Testis (tissue), 3 donors: ENCODE data around the gene ZNG1A. TPM values are rescaled to one million over a fixed set of nuclear protein-coding genes. Genes with fewer than 3 reads are reported as not detected.
"Not testable (repeated sequence)": the region's sequence is repeated elsewhere in the genome, so short reads cannot be mapped to it uniquely, and the experiment has no call there.

Source experiments
- DNase-seq: peaks from one replicate; pipeline ENCODE4 v3.0.0-alpha.2; 2019
- H3K27ac ChIP-seq, 2 donors: fragments of 200-600 bp; sonication (generic); one replicate each; pipeline ENCODE4 v1.5.1; 2019
- H3K27me3 ChIP-seq: fragments of 200-600 bp; sonication (generic); one replicate; pipeline ENCODE4 v1.5.1; 2019
- H3K36me3 ChIP-seq: fragments of 200-600 bp; sonication (generic); one replicate; pipeline ENCODE4 v1.5.1; 2017; ENCODE audit warnings: low read depth; ENCODE audit errors: missing control alignments
- H3K4me1 ChIP-seq: fragments of 200-600 bp; sonication (generic); one replicate; pipeline ENCODE4 v1.5.1; 2019
- H3K4me3 ChIP-seq, 2 donors: fragments of 200-600 bp; sonication (generic); one replicate each; pipeline ENCODE4 v1.5.1; 2017 to 2019
- H3K9me3 ChIP-seq: fragments of 200-600 bp; sonication (generic); one replicate; pipeline ENCODE4 v1.5.1; 2017
- CTCF ChIP-seq, 3 experiments: fragments of 450-650 bp in 2 of 3; fragments of 200-600 bp in 1 of 3; sonication (generic) in 1 of 3; IDR thresholded peaks; one replicate each; pipeline ENCODE4 v1.5.1; 2016 to 2019; ENCODE audit warnings: antibody characterized with exemption in 3 of 3, mild to moderate bottlenecking in 2 of 3, moderate library complexity in 1 of 3
- POLR2A ChIP-seq: fragments of 450-650 bp; IDR thresholded peaks from one replicate; pipeline ENCODE4 v1.6.1; 2017; ENCODE audit warnings: antibody characterized with exemption, mild to moderate bottlenecking, moderate library complexity
- WGBS, 2 donors: methylation state at CpG; one replicate each; pipeline ENCODE4 v1.1.5; 2018; 5-methylcytosine and 5-hydroxymethylcytosine counted together
- intact Hi-C: fragments of 100-400 bp; cut with DNase I; formaldehyde crosslinking; loops from one replicate; pipeline ENCODE4 v1.15.1; 2023; ENCODE audit warnings: low total_unique reads
- polyA plus RNA-seq: library from polyadenylated mRNA; stranded (reverse); fragments of 350-450 nt; fragmentation: Illumina TruSeq; extraction: RNeasy Lipid Tissue Mini Kit (QIAGEN cat#74804); gene quantifications from one replicate; pipeline ENCODE4 v1.2.3, GENCODE V29; 2014; ENCODE audit warnings: low read depth, low replicate concordance; ENCODE audit not compliant: insufficient read depth
- total RNA-seq, 2 donors: library from RNA; depleted of rRNA; stranded (reverse); fragments of >200 nt; gene quantifications; one replicate each; pipeline ENCODE4 v1.2.3, GENCODE V29; 2016

ZNG1A gene
- total and polyA plus RNA-seq, 3 donors from 2014 or later, result 57.0 to 88.7 (median 57.9) TPM

- no peaks in the 10 kb centered on the region for H3K27me3 ChIP-seq
- H3K36me3 ChIP-seq, result no peaks in the 10 kb centered on the region
- no peak for DNase-seq
- no peak for TF ChIP-seq POLR2A
- TF ChIP-seq CTCF (IDR thresholded peaks at IDR 0.05), result no peak
- H3K4me1 ChIP-seq, result no peaks in the 10 kb centered on the region
- WGBS, 2 donors, result 80 to 88% methylated on average over 3 of the region's 3 CpGs
- no peaks in the 10 kb centered on the region for H3K9me3 ChIP-seq
- intact Hi-C loops, result no loop called here
- H3K4me3 ChIP-seq, result no peak overlapping the region
- H3K27ac ChIP-seq, result no peak overlapping the region
These were observed 33.4 kb upstream of the ZNG1A start for GRCh38 chr9:212297-212696.

- Histone ChIP-seq H3K4me3 (no peak overlapping the region), H3K4me1 (no peaks in the 10 kb centered on the region), H3K27ac (no peak overlapping the region), H3K27me3 (no peaks in the 10 kb centered on the region), H3K36me3 (no peaks in the 10 kb centered on the region), H3K9me3 (no peaks in the 10 kb centered on the region)
- TF ChIP-seq CTCF (IDR thresholded peaks at IDR 0.05) (no peak), POLR2A (no peak)
- intact Hi-C loops, result no loop called here
- no peak for DNase-seq
- WGBS, 2 donors, result 44 to 67% methylated on average over 4 to 5 of the region's 5 CpGs
These were observed 32.7 kb upstream of the ZNG1A start for GRCh38 chr9:211557-211956.

- Histone ChIP-seq H3K36me3 (no peaks in the 10 kb centered on the region), H3K27me3 (no peaks in the 10 kb centered on the region), H3K27ac (no peak overlapping the region), H3K4me1 (no peaks in the 10 kb centered on the region), H3K4me3 (no peak overlapping the region), H3K9me3 (no peaks in the 10 kb centered on the region)
- DNase-seq, result no peak
- WGBS, 2 donors, result 82 to 90% methylated on average over 7 of the region's 7 CpGs
- TF ChIP-seq CTCF (IDR thresholded peaks at IDR 0.05) (no peak), POLR2A (no peak)
- intact Hi-C loops, result no loop called here
These were observed 32.2 kb upstream of the ZNG1A start for GRCh38 chr9:211036-211435.

GRCh38 chr9:209143-209758 is 30.4 kb upstream of the ZNG1A start:
- no peak for TF ChIP-seq CTCF (IDR thresholded peaks at IDR 0.05)
- TF ChIP-seq POLR2A, result no peak
- no peak overlapping the region for H3K27ac ChIP-seq
- no peaks in the 10 kb centered on the region for H3K9me3 ChIP-seq
- H3K4me1 ChIP-seq, result no peaks in the 10 kb centered on the region
- no peak overlapping the region for H3K4me3 ChIP-seq
- intact Hi-C loops, result no loop called here
- 84 to 89% methylated on average over 14 of the region's 14 CpGs for WGBS, 2 donors
- H3K36me3 ChIP-seq, result no peaks in the 10 kb centered on the region
- H3K27me3 ChIP-seq, result no peaks in the 10 kb centered on the region
- DNase-seq, result no peak

- TF ChIP-seq CTCF (IDR thresholded peaks at IDR 0.05) (no peak), POLR2A (no peak)
- intact Hi-C loops, result no loop called here
- H3K4me1 ChIP-seq, result no peaks in the 10 kb centered on the region
- no peaks in the 10 kb centered on the region for H3K27me3 ChIP-seq
- no peak overlapping the region for H3K4me3 ChIP-seq
- 58 to 74% methylated on average over 1 of the region's 1 CpG for WGBS, 2 donors
- H3K36me3 ChIP-seq, result no peaks in the 10 kb centered on the region
- no peak overlapping the region for H3K27ac ChIP-seq
- DNase-seq, result no peak
- H3K9me3 ChIP-seq, result no peaks in the 10 kb centered on the region
These were observed 27.6 kb upstream of the ZNG1A start for GRCh38 chr9:206481-206880.

GRCh38 chr9:199601-200000 is 20.7 kb upstream of the ZNG1A start:
- DNase-seq, H3K36me3 ChIP-seq, H3K9me3 ChIP-seq, intact Hi-C loops, H3K4me3 ChIP-seq, H3K27ac ChIP-seq, H3K27me3 ChIP-seq, H3K4me1 ChIP-seq: not testable (repeated sequence)
- WGBS, 2 donors, result 50% methylated on average over 1 of the region's 1 CpG; no CpG with 5 or more reads in 1 of the 2 donors

- H3K36me3 ChIP-seq, DNase-seq, intact Hi-C loops, H3K9me3 ChIP-seq, H3K27me3 ChIP-seq, H3K4me1 ChIP-seq: not testable (repeated sequence)
- Histone ChIP-seq H3K4me3 (peak overlapping the region; percentile 51), H3K27ac (peak overlapping the region; percentile 31 to 36)
- WGBS, 2 donors, result 3 to 4% methylated on average over 6 to 17 of the region's 23 CpGs
These were observed 573 bp downstream of the ZNG1A start for GRCh38 chr9:178140-178825.
